GM12872 (cell line): ENCODE data around the gene ANO4.

Source experiments
- CTCF ChIP-seq: IDR thresholded peaks from 3 replicates; pipeline ENCODE4 v1.5.1; 2011; ENCODE audit warnings: low read depth, mild to moderate bottlenecking, low read length, moderate library complexity; ENCODE audit not compliant: insufficient read depth

Gene ANO4

GRCh38 chr12:100794441-100795173 lies at the start of gene ANO4:
TSS of gene ANO4 (plus strand) at chr12:100794776. CDS start at chr12:100901786, 107,010 bp downstream.
- TF ChIP-seq CTCF: no peak

GRCh38 chr12:100745378-100746071 lies 49.1 kb upstream of the ANO4 start:
- TF ChIP-seq CTCF: no peak

- no peak for TF ChIP-seq CTCF
Measured at GRCh38 chr12:100752841-100753240, 41.7 kb upstream of the ANO4 start.

GRCh38 chr12:100753837-100754236 lies 40.7 kb upstream of the ANO4 start:
- TF ChIP-seq CTCF: no peak

GRCh38 chr12:100755186-100755585 lies 39.4 kb upstream of the ANO4 start:
- TF ChIP-seq CTCF: no peak

GRCh38 chr12:100758083-100758482 lies 36.5 kb upstream of the ANO4 start:
- no peak for TF ChIP-seq CTCF

GRCh38 chr12:100767371-100767770 lies 27.2 kb upstream of the ANO4 start:
- no peak for TF ChIP-seq CTCF
